Upper lobe of left lung (tissue), 6 donors: ENCODE data around the gene FRAS1. TPM values are rescaled to one million over a fixed set of nuclear protein-coding genes. Genes with fewer than 3 reads are reported as not detected.

Source experiments
- ATAC-seq, 2 donors: fragments of 200-7000 bp; cut with Tn5 transposase; one replicate each; pipeline ENCODE4 v1.9.1; 2022; ENCODE audit warnings: mild to moderate bottlenecking in 2 of 2, moderate library complexity in 2 of 2; ENCODE audit not compliant: low FRiP score in 2 of 2
- DNase-seq, 2 donors: peaks; one replicate each; pipeline ENCODE4 v3.0.0-alpha.2; 2019 to 2020
- H3K27ac ChIP-seq, 4 donors: fragments of 200-600 bp; sonication (generic); one replicate each; pipeline ENCODE4 v1.5.1; 2016 to 2019
- H3K27me3 ChIP-seq, 4 donors: fragments of 200-600 bp; sonication (generic); one replicate each; pipeline ENCODE4 v1.5.1; 2017 to 2019
- H3K36me3 ChIP-seq, 4 donors: fragments of 200-600 bp; sonication (generic); one replicate each; pipeline ENCODE4 v1.5.1; 2016 to 2019
- H3K4me1 ChIP-seq, 4 donors: fragments of 200-600 bp; sonication (generic); one replicate each; pipeline ENCODE4 v1.5.1; 2018 to 2019
- H3K4me3 ChIP-seq, 4 donors: fragments of 200-600 bp; sonication (generic); one replicate each; pipeline ENCODE4 v1.5.1; 2017 to 2019; ENCODE audit warnings: mild to moderate bottlenecking in 2 of 4, moderate library complexity in 1 of 4
- H3K9me3 ChIP-seq, 4 donors: fragments of 200-600 bp; sonication (generic); one replicate each; pipeline ENCODE4 v1.5.1; 2018 to 2019
- CTCF ChIP-seq, 6 experiments: fragments of 450-650 bp in 4 of 6; fragments of 200-600 bp in 2 of 6; sonication (generic) in 2 of 6; IDR thresholded peaks; one replicate each; pipeline ENCODE4 v1.5.1; 2016 to 2019; ENCODE audit warnings: antibody characterized with exemption in 6 of 6
- EP300 ChIP-seq, 4 donors: sonication (generic); formaldehyde crosslinking; IDR thresholded peaks; one replicate each; pipeline ENCODE4 v1.5.1; 2017; ENCODE audit warnings: antibody characterized with exemption in 4 of 4, control low read depth in 2 of 4
- POLR2A ChIP-seq, 4 donors: fragments of 450-650 bp; IDR thresholded peaks; one replicate each; pipeline ENCODE4 v1.5.1; 2016 to 2017; ENCODE audit warnings: antibody characterized with exemption in 4 of 4, mild to moderate bottlenecking in 2 of 4
- POLR2AphosphoS5 ChIP-seq, 2 donors: sonication (generic); formaldehyde crosslinking; IDR thresholded peaks; one replicate each; pipeline ENCODE4 v1.5.1; 2017; ENCODE audit warnings: antibody characterized with exemption in 2 of 2
- WGBS, 2 donors: methylation state at CpG; one replicate each; pipeline ENCODE4 v1.1.5; 2017 to 2018; 5-methylcytosine and 5-hydroxymethylcytosine counted together
- total RNA-seq, 6 donors: library from RNA; depleted of rRNA in 4 of 6; stranded (reverse); fragments of >200 nt in 4 of 6; gene quantifications; one replicate each; pipeline versions ENCODE4 v1.1.0 to v1.2.1, GENCODE V29; 2016 to 2021
- donor health status: DM: no; HTN: no; CAD: no; lungs with moderate emphysema.
- donor health status: DM: no; HTN: yes; CAD: no; lungs with severe emphysema.

The FRAS1 gene
- total RNA-seq, 6 donors from 2014 or later, result 3.9 to 11.2 (median 6.7) TPM

- Histone ChIP-seq H3K4me1 (no peaks in the 10 kb centered on the region), H3K4me3 (no peak overlapping the region), H3K36me3 (no peaks in the 10 kb centered on the region), H3K9me3 (no peaks in the 10 kb centered on the region), H3K27me3 (no peaks in the 10 kb centered on the region), H3K27ac (no peak overlapping the region)
- TF ChIP-seq POLR2A (IDR thresholded peaks at IDR 0.05) (no peak), EP300 (IDR thresholded peaks at IDR 0.05) (no peak), CTCF (IDR thresholded peaks at IDR 0.05) (no peak), POLR2AphosphoS5 (IDR thresholded peaks at IDR 0.05) (no peak)
- DNase-seq (no peak), ATAC-seq (no peak)
- WGBS, 2 donors, result 100% methylated on average over 1 of the region's 1 CpG
These were observed 18.9 kb downstream of the FRAS1 start for GRCh38 chr4:78075986-78076385.

- Histone ChIP-seq H3K36me3 (no peaks in the 10 kb centered on the region), H3K9me3 (no peaks in the 10 kb centered on the region), H3K4me1 (no peaks in the 10 kb centered on the region), H3K27me3 (no peaks in the 10 kb centered on the region), H3K4me3 (no peak overlapping the region), H3K27ac (no peak overlapping the region)
- WGBS, 2 donors, result 96 to 100% methylated on average over 1 of the region's 1 CpG
- DNase-seq (no peak), ATAC-seq (no peak)
- TF ChIP-seq EP300 (IDR thresholded peaks at IDR 0.05), result no peak
- TF ChIP-seq POLR2A (IDR thresholded peaks at IDR 0.05), result no peak
- TF ChIP-seq CTCF (IDR thresholded peaks at IDR 0.05), result no peak
- no peak for TF ChIP-seq POLR2AphosphoS5 (IDR thresholded peaks at IDR 0.05)
These were observed 21.0 kb downstream of the FRAS1 start for GRCh38 chr4:78078101-78078500.

GRCh38 chr4:78079726-78080430 is 22.8 kb downstream of the FRAS1 start:
- WGBS, 2 donors, result 70 to 77% methylated on average over 10 of the region's 10 CpGs
- H3K4me1 ChIP-seq, result no peaks in the 10 kb centered on the region
- no peak overlapping the region for H3K4me3 ChIP-seq
- no peak for TF ChIP-seq POLR2A (IDR thresholded peaks at IDR 0.05)
- TF ChIP-seq POLR2AphosphoS5 (IDR thresholded peaks at IDR 0.05), result no peak
- no peak for TF ChIP-seq EP300 (IDR thresholded peaks at IDR 0.05)
- TF ChIP-seq CTCF (IDR thresholded peaks at IDR 0.05), result no peak
- H3K27ac ChIP-seq, result no peak overlapping the region
- no peak for ATAC-seq
- H3K36me3 ChIP-seq, result no peaks in the 10 kb centered on the region
- H3K9me3 ChIP-seq, result no peaks in the 10 kb centered on the region
- no peaks in the 10 kb centered on the region for H3K27me3 ChIP-seq
- no peak for DNase-seq

- Histone ChIP-seq H3K27ac (no peak overlapping the region), H3K4me3 (no peak overlapping the region), H3K4me1 (no peaks in the 10 kb centered on the region), H3K36me3 (no peaks in the 10 kb centered on the region), H3K27me3 (no peaks in the 10 kb centered on the region), H3K9me3 (no peaks in the 10 kb centered on the region)
- WGBS, 2 donors, result 80 to 82% methylated on average over 2 of the region's 2 CpGs
- DNase-seq, result no peak
- TF ChIP-seq POLR2AphosphoS5 (IDR thresholded peaks at IDR 0.05), result no peak
- no peak for TF ChIP-seq CTCF (IDR thresholded peaks at IDR 0.05)
- TF ChIP-seq EP300 (IDR thresholded peaks at IDR 0.05), result no peak
- TF ChIP-seq POLR2A (IDR thresholded peaks at IDR 0.05), result no peak
- no peak for ATAC-seq
These were observed 24.4 kb downstream of the FRAS1 start for GRCh38 chr4:78081541-78081940.

- H3K36me3 ChIP-seq, result no peaks in the 10 kb centered on the region
- DNase-seq, result no peak
These were observed 25.9 kb downstream of the FRAS1 start for GRCh38 chr4:78083035-78083434.

More at GRCh38 chr4:78083035-78083434, 25.9 kb downstream of the FRAS1 start:
- Histone ChIP-seq H3K4me1 (no peaks in the 10 kb centered on the region), H3K4me3 (no peak overlapping the region), H3K27ac (no peak overlapping the region), H3K27me3 (no peaks in the 10 kb centered on the region), H3K9me3 (no peaks in the 10 kb centered on the region)
- no peak for TF ChIP-seq POLR2AphosphoS5 (IDR thresholded peaks at IDR 0.05)
- no peak for TF ChIP-seq EP300 (IDR thresholded peaks at IDR 0.05)
- no peak for TF ChIP-seq POLR2A (IDR thresholded peaks at IDR 0.05)
- TF ChIP-seq CTCF (IDR thresholded peaks at IDR 0.05), result no peak
- ATAC-seq, result no peak
